K562 (cell line): Measurements from ENCODE around the gene CTU1. TPM values are rescaled to one million over a fixed set of nuclear protein-coding genes. Genes with fewer than 3 reads are reported as not detected.

Experiments used
- ATAC-seq: fragments of 200-7000 bp; cut with Tn5 transposase; 3 replicates; pipeline ENCODE4 v1.9.1; 2020; ENCODE audit warnings: moderate library complexity
- BruUV-seq: library from RNA; stranded (reverse); fragments of 400-500 nt; replicated peaks from 2 replicates; lab custom pipeline; 2021; lab: Mats Ljungman, UMichigan
- CTCF ChIA-PET: fragments of 300-600 bp; formaldehyde crosslinking; extraction: SDS; loops from one replicate; lab custom pipeline; 2021; ENCODE audit warnings: low intra/inter-chr PET ratio; lab: Yijun Ruan, JAX
- POLR2A ChIA-PET: fragments of 300-600, 350-650 bp; sonication (Branson Sonifier 250); formaldehyde crosslinking; extraction: SDS; loops from one replicate; lab custom pipeline; 2021; ENCODE audit warnings: antibody characterized with exemption, inconsistent platforms; lab: Yijun Ruan, JAX
- DNase-seq, 4 experiments: peaks; one replicate each; pipeline versions ENCODE4 v3.0.0 to v3.0.0-alpha.2; 2011 to 2018; ENCODE audit warnings: low spot score in 3 of 4, mixed read lengths in 3 of 4; ENCODE audit errors: extremely low read depth in 1 of 4
- FAIRE-seq: peaks from 2 replicates; lab custom pipeline; 2011; peaks lifted over from hg19 to GRCh38; lab: Jason Lieb, UNC
- H2AFZ ChIP-seq: 2 replicates; pipeline ENCODE4 v1.6.0; 2011; ENCODE audit warnings: low read depth, low read length, control low read depth, inconsistent platforms
- H3K27ac ChIP-seq: fragments of 200-600 bp; 3 replicates; pipeline ENCODE4 v1.8.0; 2011; ENCODE audit warnings: low read depth, mild to moderate bottlenecking, control low read depth, inconsistent platforms, low read length, moderate library complexity, mixed read lengths; ENCODE audit errors: extremely low read depth
- H3K27me3 ChIP-seq, 2 experiments: fragments of 300-600 bp in 1 of 2; 2 replicates in 1 of 2; 3 replicates in 1 of 2; pipeline versions ENCODE4 v1.6.0 to v1.8.0; 2011; ENCODE audit warnings: inconsistent platforms in 2 of 2, low read length in 2 of 2, mild to moderate bottlenecking in 1 of 2, mixed read lengths in 1 of 2, moderate library complexity in 1 of 2; ENCODE audit not compliant: control insufficient read depth in 2 of 2, insufficient read depth in 2 of 2
- H3K36me3 ChIP-seq: fragments of 300-600 bp; 3 replicates; pipeline ENCODE4 v1.8.0; 2011; ENCODE audit warnings: mild to moderate bottlenecking, low read length, inconsistent platforms; ENCODE audit not compliant: control insufficient read depth, insufficient read depth
- H3K4me1 ChIP-seq, 2 experiments: fragments of 200-600 bp in 1 of 2; replicated peaks in 1 of 2; 2 replicates in 1 of 2; 3 replicates in 1 of 2; pipeline versions ENCODE4 v1.5.1 to v1.8.0; 2011; ENCODE audit warnings: inconsistent platforms in 2 of 2, low read length in 2 of 2, mild to moderate bottlenecking in 1 of 2, mixed read lengths in 1 of 2, moderate library complexity in 1 of 2; ENCODE audit not compliant: control insufficient read depth in 2 of 2, insufficient read depth in 2 of 2
- H3K4me2 ChIP-seq: 2 replicates; pipeline ENCODE4 v1.6.1; 2011; ENCODE audit warnings: low read length, control low read depth, inconsistent platforms, mixed read lengths; ENCODE audit not compliant: insufficient read depth
- H3K4me3 ChIP-seq: fragments of 200-600 bp; sonication (generic), shearing (Covaris generic); 2 replicates; pipeline ENCODE4 v1.5.1; 2016; ENCODE audit warnings: control low read depth, inconsistent platforms
- H3K79me2 ChIP-seq: fragments of 200-600 bp; 3 replicates; pipeline ENCODE4 v1.8.0; 2011; ENCODE audit warnings: low read length, inconsistent platforms; ENCODE audit not compliant: control insufficient read depth, insufficient read depth
- H3K9ac ChIP-seq, 2 experiments: 2 replicates each; pipeline versions ENCODE4 v1.6.0 to v1.6.1; 2011; ENCODE audit warnings: low read depth in 2 of 2, low read length in 2 of 2, control low read depth in 1 of 2, inconsistent platforms in 1 of 2, mild to moderate bottlenecking in 1 of 2, mixed read lengths in 1 of 2; ENCODE audit not compliant: insufficient read depth in 1 of 2
- H3K9me1 ChIP-seq: one replicate; pipeline ENCODE4 v1.6.0; 2011; ENCODE audit warnings: inconsistent platforms, mild to moderate bottlenecking, low read length, moderate library complexity; ENCODE audit not compliant: control insufficient read depth, insufficient read depth
- H3K9me3 ChIP-seq: replicated peaks from 2 replicates; pipeline ENCODE4 v1.5.1; 2011; ENCODE audit warnings: low read depth, low read length, inconsistent platforms; ENCODE audit not compliant: control insufficient read depth, insufficient read depth
- H4K20me1 ChIP-seq: replicated peaks from 2 replicates; pipeline ENCODE4 v1.6.1; 2011; ENCODE audit warnings: low read length, inconsistent platforms, mixed read lengths; ENCODE audit not compliant: control insufficient read depth, insufficient read depth
- ASH1L ChIP-seq: fragments of 450-650 bp; IDR thresholded peaks from 2 replicates; pipeline ENCODE4 v1.6.1; 2018; ENCODE audit warnings: borderline replicate concordance, mild to moderate bottlenecking, low read depth; ENCODE audit not compliant: partially characterized antibody
- GATA2 ChIP-seq: sonication (generic); formaldehyde crosslinking; IDR thresholded peaks from 2 replicates; pipeline ENCODE4 v1.4.0; 2020; ENCODE audit warnings: mild to moderate bottlenecking, missing genetic modification reagents
- KDM5B ChIP-seq: fragments of 200-600 bp; sonication (generic); IDR thresholded peaks from 2 replicates; pipeline ENCODE4 v1.6.1; 2012; ENCODE audit warnings: low read depth, mild to moderate bottlenecking, moderate library complexity, low read length, control low read depth, inconsistent platforms; ENCODE audit not compliant: insufficient replicate concordance
- MTA1 ChIP-seq: fragments of 450-650 bp; IDR thresholded peaks from 2 replicates; pipeline ENCODE4 v1.6.1; 2017; ENCODE audit warnings: borderline replicate concordance
- PHF8 ChIP-seq: fragments of 200-600 bp; sonication (generic); IDR thresholded peaks from 2 replicates; pipeline ENCODE4 v1.6.1; 2012; ENCODE audit warnings: mixed run types, mild to moderate bottlenecking, inconsistent platforms, low read length, moderate library complexity, borderline replicate concordance
- RB1 ChIP-seq: fragments of 450-650 bp; IDR thresholded peaks from 2 replicates; pipeline ENCODE4 v1.6.1; 2017; ENCODE audit warnings: low read depth, mild to moderate bottlenecking
- SMARCA5 ChIP-seq: fragments of 450-650 bp; IDR thresholded peaks from 2 replicates; pipeline ENCODE4 v1.6.1; 2016
- SMARCC2 ChIP-seq: fragments of 450-650 bp; IDR thresholded peaks from 2 replicates; pipeline ENCODE4 v1.6.1; 2017; ENCODE audit warnings: antibody characterized with exemption, moderate library complexity, mild to moderate bottlenecking, low read depth
- SMC3 ChIP-seq: conservative IDR thresholded peaks from 2 replicates; pipeline ENCODE4 v1.6.1; 2011; ENCODE audit warnings: low read depth, low read length, improper control_type of control experiment; ENCODE audit not compliant: insufficient read depth
- STAG1 ChIP-seq: sonication (generic); formaldehyde crosslinking; IDR thresholded peaks from 2 replicates; pipeline ENCODE4 v1.5.0; 2020; ENCODE audit warnings: missing genetic modification reagents, borderline replicate concordance
- ZNF830 ChIP-seq: fragments of 250-450 bp; sonication (Bioruptor Pico); IDR thresholded peaks from 2 replicates; pipeline ENCODE4 v1.5.0; 2021; ENCODE audit warnings: mild to moderate bottlenecking
- whole genome bisulfite sequencing: fragments of 100-300 bp; shearing (Covaris generic); methylation state at CpG from one replicate; pipeline ENCODE4 v1.1.6; 2016; ENCODE audit warnings: low coverage, mixed read lengths; ENCODE audit not compliant: insufficient coverage; ENCODE audit errors: missing lambda C conversion rate; 5-methylcytosine and 5-hydroxymethylcytosine counted together
- in situ Hi-C: fragments of 300-500 bp; cut with MboI; formaldehyde crosslinking; loops from 4 replicates; pipeline ENCODE4 v1.15.0; 2018; ENCODE audit warnings: inconsistent platforms, mixed read lengths
- intact Hi-C: fragments of 100-400 bp; cut with micrococcal nuclease; formaldehyde crosslinking; loops from 2 replicates; pipeline ENCODE4 v1.14.2; 2022
- polyA plus RNA-seq, 8 experiments: library from polyadenylated mRNA; depleted of rRNA in 4 of 8; stranded (reverse) in 5 of 8; unstranded in 3 of 8; fragments of >200 nt; fragmentation: Nextera tagmentation in 2 of 8; fragmentation: Illumina TruSeq in 1 of 8; extraction: Ambion mirVana in 2 of 8; extraction: Trizol in 1 of 8; gene quantifications; 2 replicates each; pipeline versions ENCODE4 v1.2.1 to v1.2.3, GENCODE V29; 2011 to 2014; ENCODE audit warnings: inconsistent platforms in 1 of 8, missing spikeins in 1 of 8
- total RNA-seq, 7 experiments: library from RNA; depleted of rRNA in 6 of 7; stranded (reverse); fragments of >200 nt in 6 of 7; fragmentation: Illumina TruSeq in 2 of 7; extraction: Trizol in 2 of 7; gene quantifications; 2 replicates each; pipeline versions ENCODE4 v1.2.1 to v1.2.3, GENCODE V29; 2011 to 2021; ENCODE audit warnings: low replicate concordance in 1 of 7

CTU1 gene
- total and polyA plus RNA-seq, 9 of the 15 experiments (the other 6 are each of a cell fraction or from before 2014, with no cell fraction given): 0.03 to 18.4 (median 2.3) TPM; not detected in 1

GRCh38 chr19:51136851-51137551 lies 28.8 kb upstream of the CTU1 start (continued):
- no peak for TF ChIP-seq GATA2 (CRISPR knock-in tag)

GRCh38 chr19:51135986-51136762 lies 28.0 kb upstream of the CTU1 start:
- H2AFZ ChIP-seq: peak overlapping the region; percentile 89
- no peaks in the 10 kb centered on the region; the same call in 1 of the 2 replicates for H3K9me3 ChIP-seq
- H3K36me3 ChIP-seq: no peaks in the 10 kb centered on the region
- no peak overlapping the region for H3K4me2 ChIP-seq
- CTCF ChIA-PET: no interaction called here
- H3K4me1 ChIP-seq: peaks cover 18 to 23% of the 10 kb centered on the region in 2 experiments; a peak in 4 of 5 replicates
- H3K27ac ChIP-seq: no peak overlapping the region
- in situ Hi-C loops: no loop called here
- 14% methylated on average over 8 of the region's 8 CpGs for WGBS
- peaks cover 6% of the 10 kb centered on the region; the same call in 1 of the 2 replicates for H4K20me1 ChIP-seq
- H3K9me1 ChIP-seq: no peaks in the 10 kb centered on the region
- no peak overlapping the region for H3K9ac ChIP-seq
- no peaks in the 10 kb centered on the region for H3K79me2 ChIP-seq
- FAIRE-seq (no peak), DNase-seq (no peak), ATAC-seq (no peak)
- H3K27me3 ChIP-seq: peaks cover 4 to 25% of the 10 kb centered on the region in 2 experiments; a peak in 4 of 5 replicates
- POLR2A ChIA-PET: interaction anchor here (0.6 kb wide), 1 partner anchor 16 kb away, joined by 5 read pairs; no protein-coding TSS in a partner anchor
- no peak overlapping the region for H3K4me3 ChIP-seq
- no TSS peak for BruUV-seq
- intact Hi-C loops: no loop called here
- TF ChIP-seq STAG1 (CRISPR knock-in tag) (no peak), PHF8 (no peak), SMARCA5 (no peak), KDM5B (no peak), SMC3 (no peak), RB1 (no peak), SMARCC2 (no peak), ZNF830 (no peak), MTA1 (no peak), ASH1L (no peak)
